ENCODE measurements around the gene RFNG.

DNA sequence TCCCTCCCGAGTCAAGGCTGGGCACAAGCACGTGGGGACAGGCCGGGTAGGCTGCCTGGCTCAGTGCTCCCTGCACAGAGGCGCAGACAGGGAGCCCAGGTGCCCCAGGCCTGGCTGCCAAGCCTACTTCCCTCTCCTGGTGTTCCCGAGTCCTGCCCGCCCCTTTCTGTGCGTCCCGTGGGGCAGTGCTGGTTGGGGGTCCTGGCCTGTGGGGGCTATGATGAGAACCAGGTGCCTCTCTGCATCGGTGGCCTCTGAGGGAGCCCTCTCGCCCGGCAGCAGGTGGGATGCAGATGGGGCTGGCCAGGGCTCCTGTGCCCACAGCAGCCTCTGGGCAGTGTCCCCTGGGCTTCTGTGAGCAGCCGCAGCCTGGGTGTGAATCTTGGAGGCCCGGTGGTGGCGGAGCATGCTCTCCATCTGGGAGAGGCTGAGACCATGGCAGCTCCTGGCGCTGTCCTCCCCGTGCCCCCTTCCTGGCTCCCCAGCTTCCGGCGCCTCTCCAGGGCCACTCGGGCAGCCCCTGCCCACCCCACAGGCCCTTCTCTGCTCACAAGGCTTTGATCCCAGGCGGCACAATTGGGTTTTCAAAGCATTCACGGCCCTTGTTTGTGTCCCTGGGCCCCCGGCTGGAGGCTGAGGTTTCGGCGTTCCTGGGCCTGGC lies 36.2 kb downstream of the RFNG start:
- TF ChIP-seq, protein P1, sequence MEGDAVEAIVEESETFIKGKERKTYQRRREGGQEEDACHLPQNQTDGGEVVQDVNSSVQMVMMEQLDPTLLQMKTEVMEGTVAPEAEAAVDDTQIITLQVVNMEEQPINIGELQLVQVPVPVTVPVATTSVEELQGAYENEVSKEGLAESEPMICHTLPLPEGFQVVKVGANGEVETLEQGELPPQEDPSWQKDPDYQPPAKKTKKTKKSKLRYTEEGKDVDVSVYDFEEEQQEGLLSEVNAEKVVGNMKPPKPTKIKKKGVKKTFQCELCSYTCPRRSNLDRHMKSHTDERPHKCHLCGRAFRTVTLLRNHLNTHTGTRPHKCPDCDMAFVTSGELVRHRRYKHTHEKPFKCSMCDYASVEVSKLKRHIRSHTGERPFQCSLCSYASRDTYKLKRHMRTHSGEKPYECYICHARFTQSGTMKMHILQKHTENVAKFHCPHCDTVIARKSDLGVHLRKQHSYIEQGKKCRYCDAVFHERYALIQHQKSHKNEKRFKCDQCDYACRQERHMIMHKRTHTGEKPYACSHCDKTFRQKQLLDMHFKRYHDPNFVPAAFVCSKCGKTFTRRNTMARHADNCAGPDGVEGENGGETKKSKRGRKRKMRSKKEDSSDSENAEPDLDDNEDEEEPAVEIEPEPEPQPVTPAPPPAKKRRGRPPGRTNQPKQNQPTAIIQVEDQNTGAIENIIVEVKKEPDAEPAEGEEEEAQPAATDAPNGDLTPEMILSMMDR (IDR thresholded peaks at IDR 0.05; ENCODE audit: insufficient read depth, low read length, poor library complexity, severe bottlenecking), result no peak
- TF ChIP-seq EZH2phosphoT487 (conservative IDR thresholded peaks at IDR 0.05; ENCODE audit: low read length), result no peak

Data from SU-DHL-6 (cell line).